HepG2 (cell line): Measurements from ENCODE around the gene PERP. TPM values are rescaled to one million over a fixed set of nuclear protein-coding genes. Genes with fewer than 3 reads are reported as not detected.
A peak's percentile ranks its signal among the peaks of the same experiment; 100 is the strongest.

Experiments used
- AHDC1 ChIP-seq: sonication (generic); formaldehyde crosslinking; IDR thresholded peaks from 2 replicates; pipeline ENCODE4 v1.5.1; 2020; ENCODE audit warnings: mild to moderate bottlenecking, missing genetic modification reagents, borderline replicate concordance
- CBX2 ChIP-seq, 2 experiments: fragments of 200-600 bp in 1 of 2; sonication (generic); formaldehyde crosslinking in 1 of 2; IDR thresholded peaks; 2 replicates each; pipeline versions ENCODE4 v1.7.0 to v1.8.1; 2018 to 2022; ENCODE audit warnings: low read depth in 2 of 2, low read length in 1 of 2, mild to moderate bottlenecking in 1 of 2, missing genetic modification reagents in 1 of 2
- HES4 ChIP-seq: sonication (generic); formaldehyde crosslinking; IDR thresholded peaks from 2 replicates; pipeline ENCODE4 v1.9.0; 2021; ENCODE audit warnings: mild to moderate bottlenecking, missing genetic modification reagents, borderline replicate concordance
- HNF4G ChIP-seq, 2 experiments: sonication (generic) in 1 of 2; formaldehyde crosslinking in 1 of 2; IDR thresholded peaks; 2 replicates each; pipeline versions ENCODE4 v1.4.0 to v1.6.1; 2011 to 2020; ENCODE audit warnings: borderline replicate concordance in 2 of 2, low read depth in 2 of 2, mild to moderate bottlenecking in 2 of 2, low read length in 1 of 2, missing genetic modification reagents in 1 of 2, moderate library complexity in 1 of 2
- HOXA7 ChIP-seq: sonication (generic); formaldehyde crosslinking; IDR thresholded peaks from 2 replicates; pipeline ENCODE4 v1.8.1; 2022; ENCODE audit warnings: mild to moderate bottlenecking, missing genetic modification reagents, moderate library complexity
- MXD1 ChIP-seq: sonication (generic); formaldehyde crosslinking; IDR thresholded peaks from 2 replicates; pipeline ENCODE4 v1.4.0; 2020; ENCODE audit warnings: mild to moderate bottlenecking, missing genetic modification reagents
- MXD4 ChIP-seq: IDR thresholded peaks from 2 replicates; pipeline ENCODE4 v1.6.1; 2016; ENCODE audit warnings: mild to moderate bottlenecking, missing biosample characterization, missing genetic modification reagents
- PREB ChIP-seq: sonication (generic); formaldehyde crosslinking; IDR thresholded peaks from 2 replicates; pipeline ENCODE4 v1.4.0; 2020; ENCODE audit warnings: missing genetic modification reagents
- SPEN ChIP-seq: sonication (generic); formaldehyde crosslinking; IDR thresholded peaks from 2 replicates; pipeline ENCODE4 v1.5.1; 2020; ENCODE audit warnings: low read depth, mild to moderate bottlenecking, missing genetic modification reagents
- TFDP2 ChIP-seq: sonication (generic); formaldehyde crosslinking; IDR thresholded peaks from 2 replicates; pipeline ENCODE4 v1.4.0; 2020; ENCODE audit warnings: missing genetic modification reagents
- TP53 ChIP-seq: sonication (generic); formaldehyde crosslinking; conservative IDR thresholded peaks from 2 replicates; pipeline ENCODE4 v1.4.0; 2020; ENCODE audit warnings: missing genetic modification reagents
- ZFAT ChIP-seq: sonication (generic); formaldehyde crosslinking; conservative IDR thresholded peaks from 2 replicates; pipeline ENCODE4 v1.8.1; 2023; ENCODE audit warnings: missing genetic modification reagents, inconsistent platforms
- ZFP90 ChIP-seq: sonication (generic); formaldehyde crosslinking; IDR thresholded peaks from 2 replicates; pipeline ENCODE4 v1.8.0; 2022; ENCODE audit warnings: missing genetic modification reagents, mild to moderate bottlenecking, inconsistent platforms, borderline replicate concordance
- ZNF276 ChIP-seq: sonication (generic); formaldehyde crosslinking; IDR thresholded peaks from 2 replicates; pipeline ENCODE4 v1.4.0; 2020; ENCODE audit warnings: mild to moderate bottlenecking, low read depth, missing genetic modification reagents
- ZNF331 ChIP-seq: sonication (generic); formaldehyde crosslinking; IDR thresholded peaks from 2 replicates; pipeline ENCODE4 v1.4.0; 2020; ENCODE audit warnings: missing genetic modification reagents
- ZNF451 ChIP-seq: sonication (generic); formaldehyde crosslinking; IDR thresholded peaks from 2 replicates; pipeline ENCODE4 v1.5.0; 2020; ENCODE audit warnings: mild to moderate bottlenecking, missing genetic modification reagents
- polyA plus RNA-seq, 8 experiments: library from polyadenylated mRNA; depleted of rRNA in 3 of 8; stranded (reverse) in 7 of 8; unstranded in 1 of 8; fragments of >200 nt; fragmentation: Illumina TruSeq in 4 of 8; extraction: Trizol in 4 of 8; gene quantifications; 2 replicates each; pipeline versions ENCODE4 v1.2.1 to v1.2.3, GENCODE V29; 2011 to 2016; ENCODE audit warnings: low read depth in 4 of 8, missing spikeins in 1 of 8, mixed read lengths in 1 of 8; ENCODE audit not compliant: insufficient read depth in 1 of 8
- total RNA-seq, 5 experiments: library from RNA; depleted of rRNA; stranded (reverse); fragments of >200 nt; fragmentation: Illumina TruSeq; extraction: Trizol; gene quantifications; 2 replicates each; pipeline ENCODE4 v1.2.3, GENCODE V29; 2016; ENCODE audit warnings: low read depth in 1 of 5

The PERP gene
- total and polyA plus RNA-seq, 2 of the 13 experiments (the other 11 are each of a cell fraction or from before 2014, with no cell fraction given): 26.0 to 53.0 TPM

DNA sequence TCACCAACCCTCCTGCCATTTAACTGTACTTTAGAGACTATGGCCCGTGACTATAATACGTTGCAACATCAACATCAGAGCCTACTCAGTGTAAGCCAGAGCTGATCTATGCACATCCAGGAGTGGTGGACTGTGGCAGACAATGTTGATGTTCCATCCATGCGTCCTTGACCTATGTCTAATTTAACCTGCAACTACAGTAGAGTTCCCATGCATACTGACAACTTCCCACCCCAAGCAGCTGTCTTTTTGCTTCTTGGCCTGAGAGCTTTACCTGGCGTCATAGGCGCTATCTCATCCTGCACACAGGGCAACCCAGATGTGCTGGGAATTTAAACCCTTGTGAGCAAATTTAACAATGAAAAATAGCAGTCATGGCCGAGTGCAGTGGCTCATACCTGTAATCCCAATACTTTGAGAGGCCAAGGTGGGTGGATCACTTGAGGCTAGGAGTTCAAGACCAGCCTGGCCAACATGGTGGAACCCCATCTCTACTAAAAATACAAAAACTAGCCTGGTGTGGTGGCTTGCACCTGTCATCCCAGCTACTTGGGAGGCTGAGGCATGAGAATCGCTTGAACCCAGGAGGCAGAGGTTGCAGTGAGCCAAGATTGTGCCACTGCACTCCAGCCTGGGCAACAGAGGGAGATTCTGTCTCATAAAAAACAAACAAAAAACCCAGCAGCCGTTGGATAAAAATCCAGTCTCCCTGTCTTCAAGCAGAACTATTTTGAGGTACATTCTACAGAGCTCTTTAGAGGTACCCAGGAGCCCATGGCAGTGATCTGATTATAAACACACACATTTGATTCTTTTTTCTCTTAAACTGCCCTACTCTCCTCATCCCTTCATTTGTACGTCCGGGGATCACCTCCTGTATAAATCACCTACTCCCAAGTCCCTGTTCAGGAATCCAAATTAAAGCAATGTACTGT lies 22.0 kb downstream of the PERP start (continued):
- TF ChIP-seq TP53 (CRISPR knock-in tag): no peak
- no peak; the same call in 1 of the 2 replicates for TF ChIP-seq ZNF451 (CRISPR knock-in tag)
- peak; percentile 41; the same call in 1 of the 2 replicates for TF ChIP-seq ZNF276 (CRISPR knock-in tag)
- no peak for TF ChIP-seq ZFAT (CRISPR knock-in tag)
- no peak for TF ChIP-seq CBX2 (IDR thresholded peaks at IDR 0.05; ENCODE audit: low read depth, low read length)
- no peak for TF ChIP-seq CBX2 (CRISPR knock-in tag; IDR thresholded peaks at IDR 0.05; ENCODE audit: low read depth)
- no peak for TF ChIP-seq TFDP2 (CRISPR knock-in tag)
- TF ChIP-seq SPEN (CRISPR knock-in tag): peak; percentile 71; the same call in 1 of the 2 replicates
- TF ChIP-seq HOXA7 (CRISPR knock-in tag): no peak
- TF ChIP-seq ZNF331 (CRISPR knock-in tag): peak; percentile 94
- peak; percentile 92 for TF ChIP-seq AHDC1
- TF ChIP-seq MXD4: peak; percentile 45; the same call in 1 of the 2 replicates
- no peak for TF ChIP-seq ZFP90
- no peak for TF ChIP-seq MXD1 (CRISPR knock-in tag)
- TF ChIP-seq PREB (CRISPR knock-in tag): no peak
- TF ChIP-seq HES4 (CRISPR knock-in tag): no peak
- TF ChIP-seq HNF4G (IDR thresholded peaks at IDR 0.05; ENCODE audit: borderline replicate concordance, low read depth, low read length): peak; percentile 76
- peak; percentile 54; the same call in 1 of the 2 replicates for TF ChIP-seq HNF4G (CRISPR knock-in tag; IDR thresholded peaks at IDR 0.05; ENCODE audit: borderline replicate concordance, low read depth)
